PFSK-1 (cell line): ENCODE results near the gene LZTFL1.

Experiments
- FOXP2 ChIP-seq: optimal IDR thresholded peaks from 2 replicates; pipeline ENCODE3; 2011; ENCODE audit warnings: borderline replicate concordance, control low read depth, inconsistent platforms; ENCODE audit not compliant: insufficient read depth; ENCODE audit errors: extremely low read length, extremely low read depth
- POLR2AphosphoS5 ChIP-seq: IDR thresholded peaks from 2 replicates; pipeline ENCODE4 v1.6.1; 2012; ENCODE audit warnings: low read depth, mild to moderate bottlenecking, control low read depth, low read length, moderate library complexity
- REST ChIP-seq, 2 experiments: IDR thresholded peaks; 2 replicates each; pipeline versions ENCODE4 v1.6.1 to v1.8.0; 2011 to 2012; ENCODE audit warnings: low read depth in 2 of 2, low read length in 2 of 2, control low read depth in 1 of 2, inconsistent platforms in 1 of 2, mild to moderate bottlenecking in 1 of 2, moderate library complexity in 1 of 2; ENCODE audit not compliant: insufficient read depth in 1 of 2
- SIN3A ChIP-seq: IDR thresholded peaks from 2 replicates; pipeline ENCODE4 v1.6.1; 2012; ENCODE audit warnings: mild to moderate bottlenecking, low read length, moderate library complexity, borderline replicate concordance; ENCODE audit not compliant: insufficient read depth
- TAF1 ChIP-seq: IDR thresholded peaks from 2 replicates; pipeline ENCODE4 v1.6.1; 2012; ENCODE audit warnings: low read length, control low read depth, borderline replicate concordance; ENCODE audit not compliant: insufficient read depth

GRCh38 chr3:45781841-45782240 lies 60.1 kb downstream of the LZTFL1 start:
- no peak for TF ChIP-seq TAF1
- TF ChIP-seq POLR2AphosphoS5, result no peak
- TF ChIP-seq REST (IDR thresholded peaks at IDR 0.05; ENCODE audit: insufficient read depth in 1 of 2, low read depth in 2 of 2, low read length in 2 of 2), result no peak
- no peak for TF ChIP-seq SIN3A
- no peak for TF ChIP-seq FOXP2
